ENCODE data around the gene IWS1.

The IWS1 gene

DNA sequence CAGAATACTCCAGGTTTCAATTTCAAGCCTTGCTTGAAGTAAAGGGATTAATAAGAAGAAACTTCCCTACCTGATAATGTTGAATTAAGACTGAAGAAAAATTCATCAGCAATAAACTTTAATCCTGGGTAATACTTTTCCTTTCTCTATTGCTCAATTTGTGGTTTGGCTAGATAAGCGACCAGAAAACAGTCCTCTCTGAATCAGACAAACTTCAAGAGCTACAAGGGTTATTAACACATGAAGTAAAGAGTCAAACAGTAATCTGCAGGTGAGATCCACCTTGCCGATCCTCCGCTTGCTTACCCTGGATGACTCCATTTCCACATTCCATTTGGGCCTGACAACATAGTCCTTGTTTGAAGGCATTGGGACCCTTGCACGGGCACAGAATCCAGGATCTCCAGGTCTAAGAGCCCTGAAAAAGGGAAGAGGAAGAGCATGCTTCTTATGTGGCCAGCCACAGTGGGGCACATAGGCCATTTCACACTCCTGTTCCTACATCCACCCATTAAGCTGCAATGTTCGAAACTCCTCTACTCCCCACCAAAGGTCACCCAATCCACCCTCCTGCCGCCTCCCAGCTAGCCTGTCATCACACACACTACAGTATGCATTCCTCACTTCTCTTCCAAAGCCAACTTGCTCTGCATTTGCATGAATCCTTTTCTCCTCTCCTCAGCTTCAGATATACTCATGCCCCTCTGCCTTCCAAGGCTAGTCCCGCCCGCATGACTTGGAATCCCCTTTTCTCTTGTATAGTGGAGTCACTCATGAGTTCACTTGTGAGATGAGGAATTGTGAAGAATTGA, 39.8 kb downstream of the IWS1 start:
- DNase-seq, result no peak

DNA sequence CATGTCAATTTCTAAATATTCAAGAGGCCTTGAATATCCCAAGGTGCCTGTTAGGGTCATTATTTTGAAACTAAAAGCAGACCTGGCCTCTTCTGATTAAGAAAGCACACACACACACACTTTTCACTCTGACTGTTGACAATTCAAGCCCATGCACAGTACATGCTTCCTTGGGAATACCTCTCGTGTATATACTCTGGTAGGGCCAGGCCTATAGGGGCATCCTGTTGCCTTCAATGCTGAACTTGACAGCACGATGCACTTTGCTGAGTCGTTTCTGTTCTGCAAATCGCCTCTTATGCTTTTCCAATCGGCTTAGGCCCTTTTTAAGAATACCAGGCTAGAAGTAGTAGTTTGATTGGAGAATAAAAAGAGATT, 40.6 kb downstream of the IWS1 start:
- DNase-seq, result no peak

DNA sequence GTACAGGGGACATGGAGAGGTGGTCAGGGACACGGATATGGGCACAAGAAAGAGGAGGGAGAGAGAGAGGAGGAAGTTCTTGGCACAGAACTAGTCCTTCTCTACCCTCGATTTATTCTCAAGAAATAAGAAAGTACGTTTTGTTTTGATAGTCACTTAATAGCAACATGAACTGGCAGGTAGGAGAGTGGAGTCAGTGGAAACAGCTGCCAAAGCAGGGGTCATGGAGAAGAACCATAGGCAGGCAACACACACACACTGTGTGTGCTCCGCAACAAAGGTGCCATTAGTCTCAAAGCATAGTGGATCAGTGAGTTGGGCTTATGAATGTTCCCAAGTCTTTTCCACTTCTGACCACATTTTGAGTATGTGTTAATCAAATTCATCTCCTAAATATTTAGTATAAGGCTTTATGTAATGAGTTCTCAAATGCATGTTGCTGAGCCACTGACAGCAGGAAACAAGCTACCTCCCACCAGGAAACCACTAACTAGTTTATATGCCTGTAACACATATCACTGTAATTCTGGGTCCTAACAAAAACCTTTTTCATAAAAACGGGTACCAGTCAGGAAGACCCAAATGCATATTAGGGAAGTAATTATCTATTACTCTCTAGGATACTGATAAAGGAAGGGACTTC, 41.1 kb downstream of the IWS1 start:
- DNase-seq, result peak in 1 of 2 donors; percentile 28

DNA sequence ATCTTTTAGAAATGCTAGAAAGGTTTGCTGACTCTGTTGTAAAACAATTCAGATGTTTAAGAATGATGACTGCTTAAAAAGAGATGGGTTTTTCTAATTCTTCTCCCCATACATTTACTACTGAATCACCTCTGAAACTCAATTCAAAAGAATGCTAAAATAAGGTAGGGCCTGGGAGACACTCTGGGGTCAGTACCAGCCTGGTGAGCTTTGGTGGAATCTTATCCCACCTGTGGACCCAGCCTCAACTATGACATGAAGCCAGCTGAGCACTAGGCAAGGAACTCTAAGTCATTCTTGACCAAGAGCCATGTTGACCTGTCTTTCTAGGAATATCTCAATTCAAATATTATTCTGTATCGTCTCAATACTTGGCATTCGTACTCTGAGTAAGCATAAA, 44.3 kb downstream of the IWS1 start:
- DNase-seq, result no peak

DNA sequence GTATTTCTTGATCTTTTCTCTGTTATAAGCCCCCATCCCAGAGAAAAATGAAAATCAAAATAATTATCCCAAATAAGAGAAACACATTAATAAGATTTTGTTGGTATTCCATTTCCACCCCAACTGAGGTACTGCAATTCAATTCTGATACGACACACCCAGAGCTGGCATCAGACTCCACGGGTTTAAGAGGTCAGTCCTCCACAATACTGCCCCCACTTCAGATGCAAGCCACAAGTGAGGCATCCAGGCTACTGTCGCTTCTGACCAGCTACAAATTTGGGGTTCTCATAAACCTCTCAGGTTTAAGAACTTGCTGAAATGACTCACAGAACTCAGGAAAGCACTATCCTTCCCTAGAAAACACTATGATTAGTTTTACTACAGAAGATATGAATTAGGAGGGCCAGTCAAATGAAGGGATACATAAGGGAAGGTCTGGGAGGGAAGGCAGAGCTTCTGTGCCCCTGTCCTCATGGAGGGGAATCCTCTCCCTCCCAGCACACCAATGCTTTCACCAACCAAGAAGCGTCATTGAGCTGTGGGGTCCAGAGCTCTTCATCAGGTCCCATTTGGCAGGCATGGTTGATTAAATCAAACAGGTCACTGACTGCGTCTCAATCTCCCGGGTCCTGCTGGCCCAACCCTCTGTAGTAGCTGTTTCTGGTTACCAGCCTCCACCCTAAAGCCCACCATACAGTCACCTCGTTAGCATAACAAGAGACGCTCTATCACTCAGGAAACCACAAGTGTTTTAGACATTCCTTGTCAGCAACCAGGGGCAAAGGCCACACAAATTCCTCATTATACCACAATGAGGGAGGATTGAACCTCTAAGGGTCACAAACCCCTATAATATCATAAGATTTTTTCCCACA, 46.2 kb downstream of the IWS1 start:
- no peak for DNase-seq

DNA sequence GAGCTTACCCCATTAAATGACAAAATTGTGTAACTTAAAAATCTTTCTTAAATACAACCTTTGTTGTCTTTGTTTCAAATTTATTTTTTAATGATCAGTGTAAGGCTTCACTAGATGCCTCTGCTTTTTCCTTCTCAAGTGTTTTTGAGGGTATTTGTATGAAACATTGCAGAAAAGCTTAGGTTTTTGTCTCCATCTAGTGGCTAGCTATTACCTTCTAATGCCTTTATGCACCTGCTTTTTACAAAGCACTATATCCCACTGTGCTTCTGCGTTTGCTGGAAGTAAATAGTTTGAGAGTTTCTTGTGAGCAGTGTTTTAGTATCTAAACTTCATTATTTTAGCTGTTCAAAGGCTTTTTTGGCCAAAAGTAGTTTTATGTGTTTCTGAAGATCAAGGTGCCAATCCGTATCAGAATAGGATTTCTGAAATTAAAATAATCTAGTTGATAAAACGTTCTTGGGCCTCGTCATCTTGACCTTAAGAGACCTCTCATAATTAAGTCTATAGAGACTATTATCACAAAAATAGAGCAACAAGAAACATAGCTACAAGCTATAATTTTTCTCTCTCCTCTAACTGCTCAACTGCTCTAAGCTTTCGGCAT, 47.0 kb downstream of the IWS1 start:
- peak in 1 of 2 donors; percentile 47 for DNase-seq

DNA sequence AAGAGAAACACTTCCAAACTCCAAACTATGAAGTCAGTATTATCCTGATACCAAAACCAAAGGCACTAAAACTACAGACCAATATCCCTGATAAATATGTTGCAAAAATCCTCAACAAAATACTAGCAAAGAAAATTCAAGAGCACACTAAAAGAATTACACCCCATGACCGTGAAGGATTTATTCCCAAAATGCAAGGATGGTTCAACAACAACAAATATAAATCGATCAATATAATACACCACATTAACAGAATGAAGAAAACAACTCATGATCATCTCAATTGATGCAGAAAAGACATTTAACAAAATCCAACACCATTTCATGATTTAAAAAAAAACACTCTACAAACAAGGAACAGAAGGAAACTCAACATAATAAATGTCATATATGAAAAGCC, 50.5 kb downstream of the IWS1 start:
- DNase-seq, result no peak

DNA sequence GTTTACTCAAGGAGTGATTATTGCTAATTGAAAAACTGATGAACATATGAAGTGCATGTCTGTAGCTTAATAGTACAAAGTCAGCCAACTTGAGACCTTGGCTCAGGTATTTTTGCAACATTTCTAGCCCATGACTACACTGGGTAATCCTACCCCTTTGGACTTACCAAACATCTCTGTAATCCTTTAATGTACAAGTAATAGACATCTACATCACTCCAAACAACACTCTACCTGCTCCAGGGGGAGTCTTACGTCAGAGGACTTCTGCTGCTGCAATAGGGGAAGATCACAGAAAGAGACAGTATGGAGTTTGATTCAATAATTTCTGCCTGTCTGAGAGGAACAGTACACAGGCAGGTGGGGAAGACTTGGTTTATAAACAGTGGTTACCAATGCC, 54.0 kb downstream of the IWS1 start:
- no peak for DNase-seq

DNA sequence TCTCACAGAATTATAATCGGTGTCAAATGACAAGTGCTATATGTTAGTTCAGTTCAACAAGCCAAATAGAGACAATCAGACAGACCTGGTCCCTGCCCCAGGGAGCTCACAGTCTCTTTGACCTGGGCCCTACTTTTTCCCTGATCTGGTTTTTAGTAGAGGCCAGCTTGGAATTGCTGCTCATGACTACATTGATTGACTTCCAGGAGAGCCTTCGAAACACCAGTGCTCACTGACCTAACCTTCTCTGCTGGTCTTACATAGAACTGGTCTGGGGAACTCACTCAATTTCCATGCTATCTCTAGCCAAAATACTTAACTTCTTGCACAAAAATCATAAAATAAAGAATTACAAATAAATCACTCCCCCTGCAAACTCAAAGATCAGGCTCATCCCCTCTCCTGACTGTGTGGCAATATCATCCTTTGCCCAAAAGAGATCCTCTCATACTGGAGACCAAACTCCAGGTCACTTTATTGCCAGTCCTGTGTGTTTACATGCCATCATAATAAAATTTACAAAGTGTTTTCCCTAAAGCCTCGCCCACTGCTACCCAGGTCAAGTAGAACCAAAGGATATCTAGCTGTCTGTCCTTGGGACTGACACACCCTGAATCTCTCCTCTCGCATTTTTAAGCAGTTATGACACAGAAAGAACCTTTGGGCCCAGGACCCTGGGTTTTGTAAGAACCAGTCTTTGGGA, 54.9 kb downstream of the IWS1 start:
- DNase-seq, result no peak

DNA sequence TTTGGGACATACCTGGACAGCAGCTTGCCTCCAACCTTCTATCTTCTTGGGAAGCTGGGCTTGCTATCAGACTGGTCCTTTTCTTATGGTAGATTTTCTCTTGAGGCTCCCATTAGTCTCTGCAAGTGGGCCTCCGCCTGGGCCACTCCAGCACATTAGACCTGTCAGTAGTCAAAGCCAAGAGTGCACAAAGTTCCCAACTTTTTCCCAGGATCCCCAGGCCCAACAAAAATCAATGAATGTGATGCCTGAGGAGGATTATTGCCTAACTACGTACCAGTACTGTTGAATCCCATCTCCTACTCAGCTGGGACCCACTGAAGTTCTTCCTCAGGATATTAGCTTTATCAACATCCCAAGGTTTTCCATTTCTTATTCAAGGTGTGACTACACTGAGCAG, 56.3 kb downstream of the IWS1 start:
- no peak for DNase-seq

DNA sequence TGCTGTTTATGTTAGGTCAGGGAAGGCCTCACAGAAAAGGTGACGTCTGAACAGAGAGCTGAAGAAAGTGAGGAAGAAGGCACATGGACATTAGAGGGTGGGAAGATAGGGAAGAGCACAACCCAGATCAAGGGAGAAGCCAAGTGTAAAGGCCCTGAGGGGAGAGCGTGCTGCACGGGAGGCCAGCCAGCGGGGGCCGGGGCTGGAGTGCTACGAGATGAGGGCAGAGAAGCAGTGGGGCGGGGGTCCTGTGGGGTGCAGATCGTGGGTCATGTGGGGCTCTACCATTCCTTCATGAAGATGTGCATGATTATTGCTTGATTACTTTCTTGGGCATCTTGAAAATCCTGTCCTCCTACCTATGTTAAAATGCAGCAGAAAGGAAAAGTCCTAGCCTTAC, 57.2 kb downstream of the IWS1 start:
- no peak for DNase-seq

DNA sequence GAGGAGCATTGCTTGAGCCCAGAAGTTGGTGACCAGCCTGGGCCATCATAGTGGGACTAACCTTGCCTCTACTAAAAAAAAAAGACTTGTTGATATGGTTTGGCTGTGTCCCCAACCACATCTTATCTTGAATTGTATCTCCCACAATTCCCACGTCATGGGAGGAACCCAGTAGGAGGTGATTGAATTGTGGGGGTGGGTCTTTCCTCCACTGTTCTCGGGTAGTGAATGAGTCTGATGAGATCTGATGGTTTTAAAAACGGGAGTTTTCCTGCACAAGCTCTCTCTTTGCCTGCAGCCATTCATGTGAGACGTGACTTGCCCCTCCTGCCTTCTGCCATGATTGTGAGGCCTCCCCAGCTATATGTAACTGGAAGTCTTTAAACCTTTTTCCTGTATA, 61.0 kb downstream of the IWS1 start:
- no peak for DNase-seq

DNA sequence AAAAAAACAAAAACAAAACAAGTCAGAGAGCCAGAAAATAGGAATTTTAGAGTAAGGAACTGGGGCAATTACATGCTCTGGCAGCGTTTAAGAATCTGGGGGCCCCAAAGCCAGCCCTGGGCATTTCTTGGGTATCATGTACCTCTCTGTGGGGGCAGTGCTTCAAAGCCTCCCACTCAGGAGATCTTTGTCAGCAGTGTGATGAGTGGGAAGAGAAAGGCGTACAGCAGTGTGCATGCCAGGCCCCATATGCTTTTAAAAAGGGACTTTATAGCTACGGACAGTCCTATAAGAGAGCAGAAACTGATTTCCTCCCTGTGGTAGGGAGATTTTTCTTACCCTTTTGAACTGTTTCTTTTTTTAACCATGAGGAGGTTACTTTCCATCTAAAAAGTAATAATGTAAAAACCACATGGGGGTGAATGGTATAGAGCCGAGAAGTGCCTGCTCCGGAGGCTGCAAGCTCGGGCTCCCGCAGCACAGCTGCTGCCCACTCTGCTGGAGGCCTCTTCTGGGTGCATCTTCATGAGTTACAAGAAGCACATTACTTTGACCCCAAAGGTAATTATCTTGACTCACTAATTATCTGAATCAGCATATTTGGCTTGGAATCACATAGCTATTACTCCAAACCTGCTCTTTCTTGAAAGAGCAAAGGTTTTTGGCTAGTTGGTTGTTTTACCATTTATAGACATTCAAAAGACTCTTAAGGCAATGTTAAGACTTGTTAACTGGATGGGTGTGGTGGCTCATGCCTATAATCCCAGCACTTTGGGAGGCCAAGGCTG, 61.6 kb downstream of the IWS1 start:
- no peak for DNase-seq

DNA sequence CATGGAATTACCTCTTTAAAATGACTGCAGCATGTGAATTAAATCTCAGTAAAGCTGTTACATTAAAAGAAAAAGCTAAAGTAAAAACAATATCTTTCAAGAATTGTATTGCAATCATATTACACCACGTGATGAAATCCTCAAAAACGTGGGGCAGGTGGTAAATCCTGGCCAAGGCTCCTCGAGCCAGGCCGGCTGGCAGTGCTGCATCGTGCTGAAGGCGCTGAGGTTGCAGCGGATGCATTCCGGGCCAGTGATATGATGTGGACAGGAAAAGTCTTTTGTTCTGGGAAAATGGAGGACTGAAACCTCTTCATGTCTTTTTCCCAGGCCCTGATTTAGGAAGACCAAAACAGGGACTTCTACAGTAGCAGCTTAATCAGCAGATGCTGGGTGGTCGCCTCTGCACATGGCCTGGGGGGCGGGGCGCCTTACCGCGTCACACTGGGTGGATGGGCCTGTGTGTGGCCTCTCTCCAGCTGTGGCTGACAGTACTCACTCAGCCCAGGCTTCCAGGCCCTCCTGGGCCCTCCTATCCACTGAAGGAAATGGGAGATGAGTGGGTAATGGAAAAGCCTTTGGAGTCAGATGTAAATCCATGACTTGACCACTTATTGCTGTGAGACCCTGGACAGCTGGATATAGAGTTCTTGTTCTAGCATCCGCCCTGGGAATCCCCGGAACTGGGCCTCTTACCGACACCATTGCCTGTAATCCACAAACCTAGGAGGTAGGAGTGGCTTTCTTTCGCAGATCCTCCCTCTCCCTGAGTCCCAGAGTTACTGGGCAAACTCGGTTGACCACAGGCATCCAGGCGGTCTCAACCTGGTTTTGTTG, 62.9 kb downstream of the IWS1 start:
- no peak for DNase-seq

DNA sequence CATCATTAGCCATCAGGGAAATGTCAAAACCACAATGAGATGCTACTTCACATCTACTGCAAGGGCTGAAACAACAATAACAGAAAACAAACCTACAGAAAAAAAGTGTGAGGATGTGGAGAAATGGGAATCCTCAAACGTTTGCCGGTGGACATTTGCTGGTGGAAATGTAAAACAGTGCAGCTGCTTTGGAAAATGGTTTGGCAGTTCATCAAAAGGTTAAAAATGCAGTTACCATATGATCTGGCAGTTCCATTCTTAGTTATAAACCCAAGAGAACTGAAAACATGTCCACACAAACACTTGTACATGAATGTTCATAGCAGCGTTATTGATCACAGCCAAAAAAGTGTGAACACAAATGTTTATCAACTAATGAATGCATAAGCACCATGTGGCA, 63.8 kb downstream of the IWS1 start:
- DNase-seq, result no peak

DNA sequence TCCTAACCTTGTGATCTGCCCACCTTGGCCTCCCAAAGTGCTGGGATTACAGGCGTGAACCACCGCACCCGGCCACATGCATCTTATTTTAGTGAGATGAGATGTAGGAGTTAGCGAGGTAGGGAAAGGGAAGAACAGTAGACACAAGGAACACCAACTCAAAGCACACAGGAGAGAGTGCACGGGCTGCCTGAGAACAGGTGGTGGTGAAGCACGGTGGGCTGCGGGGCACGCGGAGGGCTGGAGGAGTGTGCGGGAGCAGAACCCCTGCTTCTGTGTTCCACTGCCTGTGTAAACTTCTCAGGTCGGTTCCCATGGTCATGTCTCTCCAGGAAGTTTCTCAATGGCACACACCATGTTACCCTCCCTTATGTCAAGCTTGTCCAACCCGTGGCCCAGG, 69.3 kb downstream of the IWS1 start:
- no peak for DNase-seq

DNA sequence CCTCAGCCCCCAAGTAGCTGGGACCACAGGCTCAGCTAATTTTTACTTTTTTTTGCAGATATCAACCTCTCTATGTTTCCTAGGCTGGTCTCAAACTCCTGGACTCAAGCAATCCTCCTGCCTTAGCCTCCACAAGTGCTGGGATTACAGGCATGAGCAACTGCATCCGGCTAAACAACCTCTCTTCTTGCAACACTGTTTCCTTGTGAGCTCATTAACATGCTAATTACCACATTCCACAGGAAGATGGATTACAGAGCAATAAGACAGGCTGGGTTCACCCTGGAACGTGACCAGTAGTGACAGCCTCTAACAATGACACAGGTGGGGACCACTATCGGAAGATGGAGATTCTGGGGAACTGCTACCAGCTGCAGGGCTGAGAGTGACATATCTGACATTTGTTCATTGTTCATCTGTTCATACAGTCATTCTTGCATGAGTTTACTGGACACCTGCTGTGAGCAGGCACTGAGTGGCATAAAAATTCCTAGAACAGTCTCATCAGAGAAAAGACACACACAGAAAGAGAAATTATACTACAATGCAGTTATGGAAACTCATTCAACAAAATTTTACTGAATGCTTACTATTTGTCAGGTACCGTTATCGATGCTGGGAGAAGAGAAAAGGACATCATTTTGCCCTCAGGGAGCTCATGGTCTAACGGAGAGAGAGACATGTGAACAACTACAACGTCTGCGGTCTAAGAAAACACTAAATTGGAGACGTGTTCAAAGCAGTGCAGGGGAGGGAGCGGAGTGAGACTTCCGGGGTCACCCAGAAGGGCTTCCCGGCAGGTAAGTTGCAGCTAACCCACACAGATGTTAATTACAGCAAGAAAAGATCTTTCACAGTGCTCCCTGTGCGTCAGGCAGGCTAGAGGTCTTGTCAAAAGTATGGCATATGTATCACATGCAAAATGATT, 70.5 kb downstream of the IWS1 start:
- DNase-seq, result no peak

DNA sequence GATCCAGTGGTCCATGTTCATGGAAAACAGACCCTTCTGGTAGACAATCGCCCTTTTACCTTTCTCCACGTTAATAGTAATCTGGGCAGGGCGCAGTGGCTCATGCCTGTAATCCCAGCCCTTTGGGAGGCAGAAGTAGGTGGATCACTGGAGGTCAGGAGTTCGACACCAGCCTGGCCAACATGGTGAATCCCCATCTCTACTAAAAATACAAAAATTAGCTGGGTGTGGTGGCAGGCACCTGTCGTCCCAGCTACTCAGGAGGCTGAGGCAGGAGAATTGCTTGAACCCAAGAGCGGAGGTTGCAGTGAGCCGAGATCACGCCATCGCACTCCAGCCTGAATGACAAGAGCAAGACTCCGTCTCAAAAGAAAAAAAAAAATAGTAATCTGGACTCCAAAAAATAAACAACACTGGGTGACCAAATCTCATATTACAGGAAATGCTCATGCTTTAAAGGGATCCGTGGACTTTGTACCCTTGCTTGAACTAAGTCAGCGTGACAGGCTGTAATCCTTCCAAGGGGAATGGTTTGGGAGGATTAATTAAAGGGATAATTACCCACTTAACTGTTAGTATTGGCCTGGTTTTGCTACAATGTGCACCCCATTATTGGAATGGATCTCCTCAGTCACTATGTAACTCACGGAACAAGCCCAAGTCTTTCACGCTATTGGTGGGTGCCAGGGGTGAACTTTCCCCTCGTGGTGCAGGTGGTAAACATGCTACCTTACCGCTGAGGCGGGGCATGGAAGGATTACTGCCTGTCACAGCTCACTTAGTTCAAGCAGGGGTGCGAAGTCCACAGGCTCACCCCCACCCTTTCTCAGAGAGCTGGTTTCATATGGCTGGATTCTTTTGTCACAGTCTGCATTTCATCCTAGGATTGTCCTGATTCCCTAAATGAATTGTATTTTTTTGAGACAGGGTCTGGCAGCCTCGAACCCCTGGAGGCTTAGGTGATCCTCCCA, 71.4 kb downstream of the IWS1 start:
- no peak for DNase-seq
